ENCODE data around the gene ALDH7A1.
A peak's percentile ranks its signal among the peaks of the same experiment; 100 is the strongest.
"Not testable (repeated sequence)": the region's sequence is repeated elsewhere in the genome, so short reads cannot be mapped to it uniquely, and the experiment has no call there.

Gene ALDH7A1

DNA sequence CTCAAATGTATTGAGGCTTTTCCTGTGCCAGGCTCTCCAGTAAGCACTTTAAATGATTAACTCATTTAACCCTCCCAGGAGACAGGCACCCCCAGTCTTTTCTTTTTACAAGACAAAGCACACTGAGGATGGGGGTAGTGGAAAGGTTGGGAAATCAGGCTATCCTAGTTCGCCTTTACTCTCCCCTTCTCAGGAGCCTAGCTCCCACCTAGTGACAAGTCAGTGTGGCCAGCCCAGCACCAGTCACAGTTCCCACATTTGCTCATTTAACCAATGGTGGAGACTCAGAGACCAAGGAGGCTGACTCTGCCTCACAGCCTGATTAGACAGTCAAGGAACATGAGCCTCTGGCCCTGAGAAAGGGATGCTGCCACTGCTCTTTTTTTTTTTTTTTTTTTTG is 3.5 kb downstream of the ALDH7A1 start:
- DNase-seq: no peak

GRCh38 chr5:126589536-126590297 is 5.3 kb downstream of the ALDH7A1 start:
- DNase-seq: no peak

GRCh38 chr5:126587551-126588390 is 7.2 kb downstream of the ALDH7A1 start:
- DNase-seq: no peak

GRCh38 chr5:126583761-126584160 is 11.3 kb downstream of the ALDH7A1 start:
- DNase-seq: no peak

- no peak for DNase-seq
These were observed 15.3 kb downstream of the ALDH7A1 start for GRCh38 chr5:126579716-126580115.

- no peak for DNase-seq
These were observed 17.6 kb downstream of the ALDH7A1 start for GRCh38 chr5:126577415-126577814.

GRCh38 chr5:126576974-126577373 is 18.0 kb downstream of the ALDH7A1 start:
- DNase-seq: no peak

DNA sequence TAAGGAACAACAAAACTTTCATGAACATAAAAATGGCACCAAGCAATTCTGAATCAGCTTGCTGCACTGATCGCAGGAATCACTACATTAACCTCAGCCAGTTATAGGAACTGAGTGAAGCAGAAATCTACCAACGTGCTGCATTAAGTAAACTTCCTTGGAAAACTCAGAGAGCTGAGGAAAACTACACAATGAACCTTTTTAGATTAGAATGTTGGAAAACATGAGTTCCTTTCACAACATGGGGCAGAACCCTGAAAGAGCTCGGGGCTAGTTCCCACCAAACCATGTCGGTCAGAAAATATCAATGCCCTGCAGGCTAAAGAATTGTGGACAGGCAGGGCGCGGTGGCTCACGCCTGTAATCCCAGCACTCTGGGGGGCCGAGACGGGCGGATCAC is 19.4 kb downstream of the ALDH7A1 start:
- DNase-seq: no peak

- DNase-seq: no peak
These were observed 26.7 kb downstream of the ALDH7A1 start for GRCh38 chr5:126568206-126568755.

DNA sequence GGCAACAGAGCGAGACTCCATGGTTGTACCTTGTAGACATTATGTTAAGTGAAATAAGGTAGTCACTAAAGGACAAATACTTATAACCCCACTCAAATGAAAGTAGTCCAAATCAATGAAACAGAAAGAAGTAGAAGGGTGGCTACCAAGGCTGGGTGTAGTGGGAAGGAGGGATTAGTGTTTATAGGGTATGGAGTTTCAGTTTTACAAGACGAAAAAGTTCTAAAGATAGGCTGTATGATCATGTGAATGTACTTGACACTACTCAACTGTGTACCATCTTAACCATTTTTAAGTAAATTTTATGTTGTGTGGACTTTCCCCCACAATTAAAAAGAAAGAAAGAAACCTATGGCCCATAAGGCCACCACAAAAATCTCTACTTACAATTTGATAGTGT is 32.2 kb downstream of the ALDH7A1 start:
- no peak for DNase-seq

GRCh38 chr5:126561908-126562307 is 33.1 kb downstream of the ALDH7A1 start:
- DNase-seq: no peak

DNA sequence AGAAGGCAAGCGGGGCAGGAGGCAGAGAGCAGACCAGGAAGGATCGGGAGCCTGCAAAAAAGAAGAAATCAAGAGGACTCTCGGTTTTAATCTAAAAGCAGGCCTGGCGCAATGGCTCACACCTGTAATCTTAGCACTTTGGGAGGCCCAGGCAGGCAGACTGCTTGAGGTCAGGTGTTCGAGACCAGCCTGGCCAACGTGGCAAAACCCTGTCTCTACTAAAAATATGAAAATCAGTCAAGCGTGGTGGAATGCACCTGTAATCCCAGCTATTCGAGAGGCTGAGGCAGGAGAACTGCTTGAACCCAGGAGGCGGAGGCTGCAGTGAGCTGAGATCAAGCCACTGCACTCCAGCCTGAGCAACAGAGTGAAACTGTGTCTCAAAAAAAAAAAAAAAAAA is 39.9 kb downstream of the ALDH7A1 start:
- DNase-seq: not testable (repeated sequence)

DNA sequence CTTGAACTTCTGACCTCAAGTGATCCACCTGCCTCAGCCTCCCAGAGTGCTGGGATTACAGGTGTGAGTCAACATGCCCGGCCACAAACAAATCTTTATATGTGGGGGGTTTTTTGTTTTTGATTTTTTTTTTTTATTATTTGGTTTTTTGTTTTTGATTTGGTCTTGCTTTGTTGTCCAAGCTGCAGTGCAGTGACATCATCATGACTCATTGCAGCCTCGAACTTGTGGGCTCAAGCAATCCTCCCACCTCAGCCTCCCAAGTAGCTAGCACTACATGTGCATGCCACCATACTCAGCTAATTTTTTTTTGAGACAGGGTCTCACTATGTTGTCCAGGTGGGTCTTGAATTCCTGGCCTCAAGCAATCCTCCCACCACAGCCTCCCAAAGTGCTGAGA is 42.4 kb downstream of the ALDH7A1 start:
- DNase-seq: no peak

GRCh38 chr5:126544087-126544740 is 50.8 kb downstream of the ALDH7A1 start:
- DNase-seq: peak; percentile 22

- DNase-seq: no peak
These were observed 51.4 kb downstream of the ALDH7A1 start for GRCh38 chr5:126543660-126544059.

DNA sequence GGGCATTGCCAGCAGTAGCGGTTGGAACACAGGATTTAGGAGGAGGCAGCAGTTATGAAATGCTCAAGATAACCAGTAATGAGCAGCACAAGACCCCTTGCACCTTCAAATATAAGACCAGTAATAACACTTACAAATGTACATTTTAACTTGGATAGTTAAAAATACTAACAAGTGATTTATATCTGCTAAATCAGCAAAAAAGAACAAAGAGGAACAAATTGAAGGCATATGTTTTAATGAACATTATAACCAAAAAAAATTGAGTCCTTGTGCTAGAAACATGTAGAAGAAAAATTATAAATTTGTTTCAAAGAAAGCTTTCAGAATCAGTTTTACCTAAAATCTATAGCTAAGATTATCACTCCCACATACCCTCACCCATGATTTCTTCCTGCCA is 52.0 kb downstream of the ALDH7A1 start:
- no peak for DNase-seq

- DNase-seq: no peak
These were observed 52.6 kb downstream of the ALDH7A1 start for GRCh38 chr5:126542441-126542840.

GRCh38 chr5:126540631-126541030 is 54.4 kb downstream of the ALDH7A1 start:
- no peak for DNase-seq

- no peak for DNase-seq
These were observed 56.4 kb downstream of the ALDH7A1 start for GRCh38 chr5:126538579-126538978.

GRCh38 chr5:126536874-126537273 is 58.1 kb downstream of the ALDH7A1 start:
- DNase-seq: no peak

GRCh38 chr5:126535856-126536545 is 59.0 kb downstream of the ALDH7A1 start:
- DNase-seq: no peak

GRCh38 chr5:126534553-126534952 is 60.5 kb downstream of the ALDH7A1 start:
- DNase-seq: no peak
